ENCODE measurements around the gene MTMR10. TPM values are rescaled to one million over a fixed set of nuclear protein-coding genes. Genes with fewer than 3 reads are reported as not detected.

The MTMR10 gene
- polyA plus RNA-seq, 1 of the 3 experiments (the other 2 are of a cell fraction) = 6.4 TPM

DNA sequence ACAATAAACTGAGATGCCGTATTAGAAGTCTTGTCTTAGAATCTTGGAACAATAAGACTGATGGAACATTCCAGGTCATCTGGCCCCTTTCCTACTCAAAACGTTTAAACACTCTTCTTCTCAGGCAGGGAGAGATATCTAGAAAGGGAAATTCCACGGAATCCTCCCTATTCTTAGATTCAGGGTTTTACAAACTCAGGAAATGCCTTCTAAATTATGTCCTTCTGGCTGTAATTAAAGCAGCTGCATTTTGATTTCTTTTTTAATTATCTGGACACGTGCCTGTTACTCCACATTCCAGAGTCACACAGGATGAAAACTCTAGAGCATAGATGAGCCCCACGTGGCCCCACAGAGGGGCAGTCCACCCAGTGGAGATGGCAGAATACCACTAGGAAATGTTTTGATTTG, 41.5 kb upstream of the MTMR10 start (continued):
- peak; percentile 50 for TF ChIP-seq PBX3 (IDR thresholded peaks at IDR 0.05)
- TF ChIP-seq TAF1 (IDR thresholded peaks at IDR 0.05; ENCODE audit: borderline replicate concordance, low read depth, low read length) = no peak

DNA sequence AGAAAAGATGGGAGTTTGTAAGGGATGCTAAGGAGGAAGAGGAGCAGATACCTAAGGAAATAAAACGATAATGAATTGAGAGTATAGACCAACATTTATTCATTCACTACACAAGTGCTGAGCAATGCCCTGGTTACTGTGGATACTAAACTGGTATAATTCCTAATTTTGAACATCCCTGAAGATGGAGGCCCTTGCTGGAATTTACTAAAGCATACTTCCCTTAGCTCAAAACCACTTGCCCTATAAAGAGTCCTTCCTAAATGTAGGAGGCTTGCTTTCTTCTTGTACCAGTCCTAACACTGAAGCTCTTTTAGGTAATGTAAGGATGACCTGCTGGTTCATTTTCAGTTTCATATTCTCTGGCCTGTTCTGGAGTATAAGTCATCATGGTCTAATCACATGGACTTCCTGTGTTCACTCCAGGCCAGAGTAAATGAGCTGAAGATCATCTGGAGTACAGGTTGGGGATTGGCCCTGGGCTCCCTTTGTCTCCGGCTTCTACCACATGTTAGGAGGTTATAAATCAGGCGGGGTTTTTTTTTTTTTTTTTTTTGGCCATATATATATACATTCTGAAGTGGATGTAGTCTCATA, 40.1 kb upstream of the MTMR10 start:
- H4K20me1 ChIP-seq (ENCODE audit: insufficient read depth) = no peaks in the 10 kb centered on the region
- 82% methylated on average over 3 of the region's 3 CpGs for WGBS (ENCODE audit: low lambda C conversion rate)
- H3F3A ChIP-seq (replicated peaks; ENCODE audit: insufficient read depth) = peaks cover 7% of the 10 kb centered on the region
- H3K27me3 ChIP-seq (ENCODE audit: insufficient read depth) = no peaks in the 10 kb centered on the region
- H3K27ac ChIP-seq (ENCODE audit: low read depth in 2 of 2, low read length in 1 of 2) = no peak overlapping the region; a peak in 2 of 4 replicates
- no peak overlapping the region for H3K4me2 ChIP-seq
- ChIA-PET CTCF (no interaction called here), POLR2A (no interaction called here)
- peaks cover 11 to 21% of the 10 kb centered on the region in 2 experiments for H3K4me1 ChIP-seq (ENCODE audit: control insufficient read depth in 1 of 2, insufficient read depth in 2 of 2, low read depth in 1 of 2, low read length in 1 of 2)
- H3K4me3 ChIP-seq (ENCODE audit: low read depth in 2 of 2, low read length in 1 of 2) = no peak overlapping the region
- H2AFZ ChIP-seq (ENCODE audit: low read depth) = 0 out of 2 replicates have a peak overlapping the region, but pooled peaks have one; percentile 3
- H3K9ac ChIP-seq = no peak overlapping the region
- H3K9me3 ChIP-seq = no peaks in the 10 kb centered on the region
- no peak for DNase-seq
- H3K79me2 ChIP-seq (ENCODE audit: insufficient read depth) = no peaks in the 10 kb centered on the region
- no peaks in the 10 kb centered on the region for H3K9me2 ChIP-seq
- no peaks in the 10 kb centered on the region for H3K36me3 ChIP-seq (replicated peaks in 1 of 2; ENCODE audit: control insufficient read depth in 1 of 2, insufficient read depth in 2 of 2, low read length in 1 of 2)
- TF ChIP-seq NFIC (IDR thresholded peaks at IDR 0.05; ENCODE audit: borderline replicate concordance) (no peak), ELF1 (IDR thresholded peaks at IDR 0.05) (no peak), NRF1 (IDR thresholded peaks at IDR 0.05; ENCODE audit: low read depth, low read length) (no peak), CTCF (IDR thresholded peaks at IDR 0.05) (no peak), IRF3 (IDR thresholded peaks at IDR 0.05; ENCODE audit: low read depth, low read length) (no peak), RFX5 (IDR thresholded peaks at IDR 0.05; ENCODE audit: low read length) (no peak), JUND (IDR thresholded peaks at IDR 0.05) (no peak)

GRCh38 chr15:31027910-31028578, 36.6 kb upstream of the MTMR10 start:
- POLR2A ChIA-PET = no interaction called here
- H3K27ac ChIP-seq (ENCODE audit: low read depth in 2 of 2, low read length in 1 of 2) = no peak overlapping the region
- CTCF ChIA-PET = interaction anchor here (1.0 to 3.1 kb wide), 4 partner anchors 11 to 169 kb away, joined by 3 to 8 read pairs (median 4); no protein-coding TSS in a partner anchor

More at GRCh38 chr15:31027910-31028578, 36.6 kb upstream of the MTMR10 start:
- DNase-seq = peak; percentile 36
- 72% methylated on average over 8 of the region's 8 CpGs for WGBS (ENCODE audit: low lambda C conversion rate)
- Histone ChIP-seq H3K4me3 (ENCODE audit: low read depth in 2 of 2, low read length in 1 of 2) (no peak overlapping the region), H2AFZ (ENCODE audit: low read depth) (no peak overlapping the region), H3K4me1 (ENCODE audit: control insufficient read depth in 1 of 2, insufficient read depth in 2 of 2, low read depth in 1 of 2, low read length in 1 of 2) (peaks cover 20 to 27% of the 10 kb centered on the region in 2 experiments; a peak in 3 of 4 replicates), H3K9me3 (no peaks in the 10 kb centered on the region), H3K36me3 (replicated peaks in 1 of 2; ENCODE audit: control insufficient read depth in 1 of 2, insufficient read depth in 2 of 2, low read length in 1 of 2) (no peaks in the 10 kb centered on the region), H3K9ac (no peak overlapping the region), H4K20me1 (ENCODE audit: insufficient read depth) (no peaks in the 10 kb centered on the region), H3K4me2 (no peak overlapping the region), H3F3A (replicated peaks; ENCODE audit: insufficient read depth) (peaks cover 20% of the 10 kb centered on the region), H3K79me2 (ENCODE audit: insufficient read depth) (no peaks in the 10 kb centered on the region), H3K9me2 (no peaks in the 10 kb centered on the region), H3K27me3 (ENCODE audit: insufficient read depth) (no peaks in the 10 kb centered on the region)
- TF ChIP-seq SIN3A (IDR thresholded peaks at IDR 0.05; ENCODE audit: borderline replicate concordance, low read depth, low read length) (no peak), FOXJ3 (CRISPR knock-in tag; IDR thresholded peaks at IDR 0.05) (no peak), CHD2 (IDR thresholded peaks at IDR 0.05; ENCODE audit: low read length, partially characterized antibody) (no peak), MXI1 (IDR thresholded peaks at IDR 0.05; ENCODE audit: low read depth, low read length) (no peak)
